Stimulated activated CD4-positive, alpha-beta T cell treated with anti-CD3 and anti-CD28 coated beads, Interleukin-2, amount 100 ng/mL, for 4 hours (primary cell): ENCODE data around the gene CTRB1.
"Not testable (repeated sequence)": the region's sequence is repeated elsewhere in the genome, so short reads cannot be mapped to it uniquely, and the experiment has no call there.

ENCODE experiments used
- DNase-seq: peaks from one replicate; pipeline ENCODE4 v3.0.0-alpha.2; 2020; ENCODE audit warnings: low read depth

CTRB1 gene

DNA sequence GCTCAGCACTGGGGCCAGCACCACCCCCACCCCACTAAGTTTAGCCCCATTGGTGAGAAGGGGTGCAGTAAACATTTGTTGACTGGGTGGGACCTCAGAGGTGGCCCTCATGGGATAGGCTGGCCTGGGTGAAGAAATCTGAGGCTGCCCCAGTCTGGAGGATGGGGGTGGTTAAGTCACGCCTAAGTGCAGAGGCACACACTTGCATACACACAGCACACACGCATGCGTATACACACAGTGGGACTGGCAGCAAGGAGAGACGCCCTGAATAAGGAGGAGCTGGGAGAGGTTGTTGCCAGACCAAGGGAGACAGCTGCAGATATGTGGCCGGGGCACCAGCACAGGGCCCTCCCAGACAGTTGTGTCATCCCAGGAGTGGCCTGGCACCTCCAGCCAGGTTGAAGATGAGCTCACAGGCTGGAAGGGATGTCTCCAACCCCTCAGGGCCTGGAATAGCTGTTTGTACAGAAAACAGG lies 35.6 kb downstream of the CTRB1 start:
- DNase-seq = no peak

DNA sequence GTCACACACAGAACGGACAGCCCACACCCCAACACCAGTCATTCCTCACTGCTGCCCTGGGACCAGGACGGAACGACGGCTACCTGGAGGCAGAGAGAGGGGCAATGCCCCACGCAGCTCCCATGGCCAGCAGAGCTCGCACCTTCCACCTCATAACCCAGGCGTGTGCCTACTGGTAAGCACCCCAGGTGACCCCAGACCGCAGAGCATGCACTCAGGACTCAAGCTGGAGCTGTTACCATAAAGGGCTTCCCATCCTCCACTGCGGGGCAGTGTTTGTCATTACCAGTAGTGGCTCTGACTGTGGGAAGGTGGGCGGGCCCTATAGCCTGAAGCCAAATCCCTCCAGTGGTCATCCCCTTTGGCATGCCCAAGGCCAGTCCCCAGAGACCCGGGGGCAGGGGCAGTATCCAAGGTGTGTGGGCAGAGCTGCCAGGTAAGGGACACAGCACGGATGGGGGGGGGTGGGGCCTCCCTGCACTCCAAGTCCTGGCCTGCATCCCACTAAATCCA lies 37.3 kb downstream of the CTRB1 start:
- DNase-seq = no peak

DNA sequence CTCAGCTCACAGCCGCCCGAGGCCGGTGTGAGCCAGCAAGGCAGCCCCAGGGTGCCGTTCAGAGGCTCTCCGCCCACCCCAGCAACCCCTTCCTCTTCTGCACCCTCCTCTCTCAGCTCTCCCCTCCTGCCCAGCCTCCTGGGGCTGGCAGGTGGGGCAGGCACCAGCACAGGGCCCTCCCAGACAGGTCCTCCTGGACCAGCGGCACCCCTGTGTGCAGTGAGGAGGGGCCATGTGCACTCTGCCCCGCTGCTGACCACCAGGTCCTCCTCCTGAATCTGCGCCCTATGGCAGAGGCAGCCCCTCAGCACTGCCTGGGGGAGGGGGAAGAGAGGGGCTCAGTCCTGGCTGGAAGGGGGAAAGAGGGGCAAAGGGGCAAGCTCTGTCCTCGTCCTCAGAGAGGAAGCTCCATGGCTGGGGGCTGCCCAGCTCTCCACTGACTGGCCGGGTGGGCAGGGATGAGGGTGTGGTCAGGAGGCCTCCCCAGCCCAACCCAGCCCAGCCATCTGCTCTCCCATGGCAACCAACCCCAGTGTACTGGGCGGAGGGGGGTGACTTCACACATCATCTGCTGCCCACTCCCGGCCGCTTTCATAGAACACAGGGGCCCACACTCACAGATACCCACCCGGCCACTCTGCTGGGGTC lies 38.0 kb downstream of the CTRB1 start:
- no peak for DNase-seq

DNA sequence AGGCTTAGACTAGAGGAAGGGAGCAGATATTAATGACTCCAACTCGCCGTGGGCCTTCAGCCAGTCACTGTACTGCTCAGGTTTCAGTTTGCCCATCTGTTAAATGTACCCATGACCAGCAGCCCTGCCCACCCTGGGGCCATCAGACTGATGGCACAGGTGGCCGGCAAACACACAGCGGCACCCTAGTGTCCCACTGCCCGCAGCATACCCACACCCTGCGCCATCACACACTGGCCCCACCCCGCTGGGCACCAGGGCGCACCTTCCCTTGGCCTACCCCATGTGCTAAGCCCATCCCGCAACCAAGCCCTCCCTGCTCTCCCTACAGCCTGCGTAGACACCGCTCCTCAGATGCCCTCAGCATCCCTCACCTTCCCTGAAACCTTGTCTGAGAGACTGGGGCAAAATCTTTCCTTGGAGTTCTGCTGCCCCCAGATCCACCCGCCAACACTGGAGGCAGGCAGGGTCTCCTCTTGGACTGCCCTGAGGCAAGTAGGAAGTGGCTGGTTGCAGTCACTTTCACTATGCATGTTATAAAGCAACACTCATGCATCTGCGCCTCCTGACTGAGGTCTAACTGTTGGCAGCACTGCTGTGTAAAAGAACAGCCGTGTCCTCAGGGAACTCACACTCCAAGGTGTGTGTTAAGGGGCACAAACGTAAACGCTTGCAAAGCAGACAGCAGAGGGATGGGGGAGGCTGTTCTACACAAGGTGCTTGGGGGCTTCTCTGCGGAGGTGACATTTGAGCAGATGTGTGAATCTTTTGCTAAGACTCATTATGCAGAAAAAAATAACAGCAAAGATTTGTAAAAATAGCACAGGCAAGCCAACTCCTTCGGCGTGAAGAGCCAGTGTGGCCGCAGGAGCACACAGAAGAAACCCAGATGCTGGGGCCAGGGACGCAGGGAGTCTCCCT lies 39.4 kb downstream of the CTRB1 start:
- no peak for DNase-seq

DNA sequence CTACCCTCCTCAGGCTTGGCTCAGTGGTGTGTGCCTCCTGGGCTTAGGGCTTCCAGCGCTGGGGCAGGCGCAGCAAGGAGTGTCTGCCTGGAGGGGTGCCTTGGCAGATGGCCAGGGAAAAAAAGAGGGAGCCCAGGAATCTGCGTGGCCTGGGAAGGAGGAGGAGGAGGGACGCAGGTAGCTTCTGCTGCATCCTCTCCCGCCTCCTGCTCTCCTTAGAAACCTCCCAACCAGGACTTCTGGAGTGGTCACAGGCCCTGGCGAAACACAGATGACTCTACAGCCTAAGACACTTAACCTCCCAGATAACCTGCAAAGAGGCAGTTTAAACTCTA lies 40.0 kb downstream of the CTRB1 start:
- no peak for DNase-seq

DNA sequence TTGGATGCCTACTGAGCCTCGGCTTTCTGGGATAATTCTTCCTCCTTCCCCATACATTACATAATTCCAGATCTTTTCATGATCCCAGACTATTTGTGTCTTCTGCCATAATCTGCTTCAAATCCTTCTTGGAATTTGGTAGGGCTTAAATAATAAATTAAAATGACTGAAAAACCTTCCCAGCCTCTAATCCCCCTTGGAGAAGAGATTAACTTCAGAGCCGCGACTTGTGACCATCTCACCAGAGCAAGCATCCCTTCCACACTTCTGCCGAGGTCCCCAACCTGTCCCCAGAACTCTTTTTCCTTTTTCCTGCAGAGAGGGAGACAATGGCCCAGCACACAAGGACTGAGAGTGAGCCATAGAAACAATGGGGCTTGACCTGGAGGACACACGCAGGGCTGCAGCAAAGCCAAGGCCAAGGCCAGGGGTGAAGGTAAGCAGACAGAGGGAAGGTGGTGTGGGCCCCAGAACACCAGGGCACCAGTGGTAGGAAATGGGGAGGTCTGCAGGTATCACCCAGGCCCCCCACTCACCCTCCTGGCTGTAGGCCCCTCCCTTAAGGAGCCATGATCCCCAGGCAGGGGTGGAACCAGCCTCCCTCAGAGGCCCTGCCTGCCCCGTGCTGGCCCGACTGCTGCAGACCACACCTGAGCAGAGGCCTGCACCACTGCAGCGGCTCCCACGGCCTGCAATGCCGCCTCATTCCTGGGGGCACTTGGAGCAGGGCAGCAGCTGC lies 42.2 kb downstream of the CTRB1 start:
- DNase-seq = no peak

DNA sequence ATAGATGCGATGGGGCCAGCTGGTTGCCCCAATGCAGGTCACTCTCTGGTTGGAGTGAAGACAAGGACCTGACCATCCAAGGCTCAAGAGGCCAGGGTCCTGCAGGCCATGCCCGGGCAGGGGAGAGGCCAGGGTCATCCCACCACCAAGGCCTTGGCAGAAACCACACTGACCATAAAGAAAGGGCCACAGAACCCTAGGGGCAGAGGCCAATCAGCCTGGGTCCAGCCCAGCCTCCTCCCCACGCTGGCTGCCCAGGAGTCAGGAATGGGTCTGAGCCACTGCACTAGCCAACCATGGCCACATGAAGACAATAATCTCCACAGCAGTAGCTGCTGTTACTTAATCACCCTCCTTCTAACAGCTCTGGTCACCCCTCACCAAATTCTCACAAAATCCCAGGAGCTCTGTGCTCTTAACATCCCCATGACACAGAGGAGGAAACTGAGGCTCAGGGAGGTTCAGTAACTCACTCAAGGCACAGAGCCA lies 42.8 kb downstream of the CTRB1 start:
- DNase-seq = no peak

DNA sequence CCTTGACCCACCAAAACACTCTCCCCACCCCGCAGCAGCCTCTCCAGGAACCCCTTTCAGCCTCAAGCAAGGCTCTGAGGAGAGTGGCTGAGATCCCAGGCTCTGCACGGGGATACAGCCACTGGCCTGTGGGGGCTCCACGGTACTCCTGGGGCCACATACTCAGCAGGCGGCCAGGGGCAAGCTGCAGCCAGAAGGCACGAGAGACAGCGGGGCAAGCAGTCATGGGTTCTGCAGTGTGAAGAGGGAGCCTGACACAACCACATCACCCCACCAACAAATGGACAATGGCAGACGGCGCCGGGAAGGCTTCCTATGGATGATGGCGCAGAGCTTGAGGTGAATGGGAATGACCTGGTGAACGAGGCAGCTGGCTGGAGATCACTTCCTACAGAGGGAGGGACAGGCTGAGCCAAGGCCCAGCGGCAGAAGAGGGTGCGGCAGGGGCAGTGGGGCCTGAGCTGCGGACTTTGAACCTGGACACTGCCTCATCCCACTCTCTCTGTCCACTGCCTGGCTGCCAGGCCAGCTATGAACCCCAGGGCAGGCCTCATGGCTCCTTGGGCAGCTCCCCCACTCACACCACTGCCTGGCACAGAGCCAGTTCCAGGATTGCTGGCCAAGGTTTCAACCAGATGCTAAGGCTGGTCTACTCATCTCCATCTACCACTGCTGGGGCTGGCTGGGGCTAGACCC lies 43.5 kb downstream of the CTRB1 start:
- no peak for DNase-seq

DNA sequence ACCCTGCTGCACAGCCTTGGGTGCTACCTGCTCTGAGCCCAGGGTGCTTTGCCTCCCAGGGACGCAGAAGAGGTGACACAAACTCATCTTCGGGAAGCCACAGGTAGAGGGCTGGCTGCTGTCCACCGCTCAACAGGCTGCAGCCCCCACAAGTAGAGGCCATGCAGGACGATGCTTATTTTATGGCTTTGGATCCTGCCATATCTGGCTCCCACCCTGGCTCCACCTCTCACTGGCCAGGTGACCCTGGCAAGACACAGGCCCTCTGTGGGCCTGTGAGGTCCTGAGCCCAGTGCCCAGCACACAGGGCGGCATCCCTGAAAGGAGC lies 44.0 kb downstream of the CTRB1 start:
- no peak for DNase-seq

DNA sequence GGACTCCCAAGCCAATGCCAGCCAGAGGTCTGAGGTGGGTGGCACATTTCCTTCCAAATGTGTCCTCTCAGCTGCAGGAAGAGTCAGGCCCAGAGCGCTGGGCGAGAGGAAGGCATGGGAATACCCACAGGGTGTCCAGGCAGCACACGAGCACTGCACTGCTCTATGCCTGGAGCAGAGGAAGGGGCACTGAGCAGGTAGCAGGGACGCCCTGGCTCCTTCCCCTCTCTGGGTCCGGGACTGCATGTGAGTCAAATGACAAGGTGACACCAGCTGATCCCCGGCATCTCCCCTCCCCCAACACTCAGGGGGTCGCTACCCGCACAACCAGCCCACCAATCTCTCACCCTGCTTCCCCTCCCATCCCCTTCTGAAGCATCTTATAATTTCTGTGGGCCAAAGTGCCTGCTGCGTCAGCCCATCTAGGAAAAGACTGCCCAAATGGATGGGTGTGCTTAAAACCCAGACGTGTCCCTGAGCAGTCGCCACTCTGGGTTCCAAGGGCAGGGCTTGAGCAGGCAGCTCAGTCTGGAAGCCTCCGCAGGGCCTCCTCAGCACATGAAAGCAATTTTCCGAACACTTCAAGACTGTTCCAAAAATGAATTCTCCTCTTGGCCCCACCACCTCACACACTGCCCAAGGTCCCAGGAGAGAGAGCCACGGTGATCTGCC lies 44.6 kb downstream of the CTRB1 start:
- no peak for DNase-seq

DNA sequence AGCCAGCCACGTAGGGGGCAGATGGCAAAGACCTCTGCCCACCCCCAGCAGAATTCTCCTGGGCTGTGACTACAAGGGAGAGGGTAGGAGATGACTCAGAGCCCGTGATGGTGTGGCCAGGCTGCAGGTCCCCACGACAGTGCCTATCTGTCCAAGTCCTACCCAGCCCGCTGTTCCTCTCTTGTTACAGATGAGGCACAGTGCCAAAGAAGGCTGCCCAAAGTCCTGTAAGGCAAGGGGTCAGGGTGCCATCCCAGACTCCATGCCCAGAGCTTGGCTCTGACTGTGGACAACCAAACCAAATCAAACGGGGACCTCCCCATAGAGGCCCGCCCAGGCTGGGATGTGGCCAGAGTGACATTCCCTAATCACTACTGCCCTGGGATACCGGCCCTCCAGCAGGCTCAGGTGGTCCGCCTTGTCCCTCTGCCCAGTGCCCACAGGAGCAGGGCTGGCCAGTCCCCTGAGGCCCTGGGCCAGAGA lies 45.2 kb downstream of the CTRB1 start:
- DNase-seq = no peak

DNA sequence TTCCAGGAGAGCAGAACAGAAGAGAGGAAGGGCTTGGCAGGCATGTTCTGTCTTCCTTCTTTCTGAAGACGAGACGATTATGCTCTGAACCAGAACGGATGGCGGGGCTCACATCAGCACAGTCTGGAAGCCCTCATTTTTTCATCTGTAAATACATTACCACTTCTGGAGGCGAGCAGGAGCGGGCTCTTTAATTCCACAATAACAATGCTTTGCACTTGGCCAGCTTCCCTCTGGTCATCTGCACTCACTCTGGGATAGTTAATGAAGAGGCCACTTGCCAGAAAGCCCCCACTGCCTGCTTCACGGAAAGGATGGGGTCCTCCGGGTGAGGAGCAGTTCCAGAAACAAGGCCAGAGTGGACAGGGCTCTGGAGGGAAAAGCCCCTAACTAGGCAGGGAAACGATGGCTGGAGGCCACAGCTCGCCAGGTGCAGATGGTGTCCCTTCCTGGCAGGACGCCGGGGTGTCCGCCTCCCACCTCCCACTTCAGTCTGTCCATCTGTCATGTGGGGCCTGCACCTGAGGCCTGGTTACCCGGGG lies 45.7 kb downstream of the CTRB1 start:
- DNase-seq = no peak

DNA sequence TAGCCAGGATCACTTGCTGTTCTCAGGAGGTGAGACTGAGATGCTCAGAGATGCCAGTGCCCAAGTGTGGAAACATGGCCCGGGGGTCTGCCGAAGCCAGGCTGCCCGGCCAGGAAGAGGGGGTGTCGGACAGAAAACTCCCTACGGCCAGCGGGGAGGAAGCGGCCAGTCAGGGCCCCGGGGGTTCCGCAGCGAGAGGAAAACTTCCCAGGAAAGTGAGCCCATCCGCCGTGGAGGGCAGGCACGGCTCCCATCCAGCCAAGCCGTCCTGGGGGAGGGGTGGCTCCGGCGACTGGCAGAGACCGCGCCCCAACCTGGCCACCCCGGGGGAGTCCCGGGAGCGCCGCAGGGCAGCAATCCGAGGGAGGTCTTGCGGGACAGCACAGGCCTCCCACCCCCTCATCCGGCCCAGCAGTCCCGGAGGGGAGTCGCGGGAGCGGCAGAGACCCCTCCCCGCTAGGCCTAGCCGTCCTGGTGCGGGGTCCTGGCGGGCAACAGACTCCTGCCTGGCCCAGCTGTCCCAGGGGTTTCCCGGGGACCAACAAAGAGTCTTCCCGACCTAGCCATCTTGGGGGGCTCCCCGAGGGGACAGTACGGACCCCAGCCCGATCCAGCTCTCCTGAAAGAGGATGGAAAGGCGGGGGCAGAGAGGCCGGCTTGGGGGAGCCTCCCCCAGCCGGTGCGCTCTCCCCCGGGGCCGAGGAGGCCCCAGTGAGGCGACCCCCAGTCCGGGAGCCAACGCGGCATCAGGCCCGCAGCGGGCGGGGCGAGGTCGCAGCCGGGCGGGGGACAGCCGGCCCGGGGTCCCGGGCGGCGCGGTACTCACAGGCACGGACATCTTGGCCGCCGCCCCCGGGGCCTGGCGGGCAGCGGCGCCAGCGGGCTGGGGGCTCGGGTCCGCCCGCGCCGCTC lies 46.5 kb downstream of the CTRB1 start:
- DNase-seq = no peak

DNA sequence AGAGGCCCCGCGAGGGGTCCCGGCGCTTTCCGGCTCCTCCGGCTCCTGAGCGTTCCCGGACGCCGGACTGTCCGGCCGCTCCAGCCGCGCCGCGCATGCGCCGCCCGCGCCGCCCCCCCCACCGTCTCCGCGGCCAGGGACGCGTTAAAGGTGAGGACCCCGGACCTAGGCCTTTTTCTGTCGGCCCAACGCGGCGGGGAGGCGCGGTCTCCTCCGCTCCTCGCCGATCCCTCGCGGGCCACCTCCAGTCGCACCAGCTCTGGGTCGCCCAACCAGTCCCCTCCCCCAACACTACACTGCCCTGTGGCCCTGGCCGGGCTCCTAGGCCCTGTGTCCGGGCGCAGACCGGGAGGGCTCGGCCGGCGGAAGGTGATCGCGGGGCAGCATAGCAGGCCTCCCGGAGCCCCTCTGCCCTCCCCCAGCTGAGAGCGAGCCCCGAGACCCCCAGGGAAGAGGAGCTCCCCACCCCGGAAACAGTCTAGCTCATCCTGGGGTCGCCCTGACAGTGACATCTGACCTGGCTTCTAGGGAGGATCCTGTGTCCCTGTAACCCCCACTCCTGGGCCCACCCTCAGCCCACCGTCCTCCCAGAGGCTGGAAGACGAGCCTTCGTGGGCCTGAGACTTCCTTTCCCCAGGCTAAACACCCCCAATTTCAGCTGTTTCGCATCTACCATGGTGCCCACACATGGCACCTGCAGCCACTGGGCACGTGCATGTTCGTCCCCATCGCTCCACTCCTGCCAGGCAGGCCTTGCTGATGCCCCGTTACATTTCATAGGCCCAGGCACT lies 47.3 kb downstream of the CTRB1 start:
- no peak for DNase-seq

DNA sequence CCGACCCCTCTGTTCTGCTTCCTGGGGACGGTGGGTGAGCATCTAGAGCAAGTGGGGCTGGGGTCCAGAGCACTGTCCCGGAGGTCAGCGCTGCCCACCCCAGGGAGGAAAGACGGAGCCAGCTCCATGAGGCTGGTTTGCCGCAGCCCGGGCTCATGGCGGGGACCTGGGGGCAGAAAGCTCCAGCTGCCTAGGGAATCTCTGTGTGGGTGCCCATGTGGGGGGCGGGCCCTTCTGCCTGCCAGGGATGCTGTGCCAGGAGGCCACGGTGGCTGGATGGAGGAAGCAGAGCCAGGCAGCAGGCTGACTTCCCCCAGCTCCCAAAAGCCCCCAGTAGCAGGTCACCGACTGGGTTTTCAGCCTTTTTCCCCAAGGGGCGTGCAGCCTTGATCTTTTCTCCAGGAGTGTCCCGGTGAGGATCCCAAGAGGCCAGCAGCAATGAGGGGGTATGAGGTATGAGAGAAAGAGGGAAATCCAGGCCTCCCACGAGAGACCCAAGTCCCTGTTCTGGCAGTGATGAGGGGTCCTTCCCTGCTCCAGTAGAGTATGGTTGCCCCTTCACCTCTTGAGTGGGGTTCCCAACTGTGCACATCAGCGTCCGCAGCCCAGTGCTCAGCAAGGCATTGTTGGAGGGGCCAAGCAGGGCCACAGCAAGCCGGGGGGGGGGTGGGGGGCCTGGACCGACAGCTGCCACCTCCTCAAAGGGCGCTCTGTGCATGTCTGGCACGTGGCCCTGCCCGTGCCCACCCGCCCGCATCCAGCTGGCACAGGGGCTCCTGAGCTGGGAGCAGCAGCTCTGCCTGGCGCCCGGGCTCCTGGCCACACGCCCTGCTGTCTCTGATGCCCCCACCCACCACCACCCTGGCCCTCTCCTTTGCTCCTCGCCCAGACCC lies 48.2 kb downstream of the CTRB1 start:
- no peak for DNase-seq

DNA sequence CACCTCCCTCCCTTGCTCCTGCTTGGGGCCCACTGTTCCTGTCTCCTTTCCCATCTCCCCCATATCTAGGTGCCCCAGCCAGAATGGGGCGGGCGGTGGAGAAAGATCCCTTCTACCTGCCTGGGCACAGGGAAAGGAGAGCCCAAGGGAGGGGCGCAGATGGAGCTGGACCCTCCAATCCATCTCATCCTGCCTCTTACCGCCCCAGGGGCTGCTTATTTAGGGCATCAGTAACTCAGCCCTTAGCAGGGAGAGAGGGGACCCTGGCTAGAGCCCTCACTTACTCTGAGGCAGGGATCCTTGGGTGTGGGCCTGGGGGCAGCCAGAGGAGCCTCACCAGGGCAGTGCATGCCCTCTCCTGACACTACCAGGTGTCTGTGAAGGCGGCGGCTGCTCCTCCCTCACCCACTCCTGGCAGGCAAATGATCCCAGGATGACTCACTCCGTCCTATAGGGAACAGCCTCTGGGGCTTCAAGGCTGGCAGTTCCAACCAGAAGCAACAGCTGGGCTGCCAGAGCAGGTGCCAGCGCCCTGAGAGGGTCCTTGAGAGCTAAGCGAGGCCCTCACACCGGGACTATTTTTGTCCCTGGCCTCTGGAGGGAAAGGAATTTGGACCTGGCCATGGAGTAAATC lies 49.0 kb downstream of the CTRB1 start:
- DNase-seq = no peak

DNA sequence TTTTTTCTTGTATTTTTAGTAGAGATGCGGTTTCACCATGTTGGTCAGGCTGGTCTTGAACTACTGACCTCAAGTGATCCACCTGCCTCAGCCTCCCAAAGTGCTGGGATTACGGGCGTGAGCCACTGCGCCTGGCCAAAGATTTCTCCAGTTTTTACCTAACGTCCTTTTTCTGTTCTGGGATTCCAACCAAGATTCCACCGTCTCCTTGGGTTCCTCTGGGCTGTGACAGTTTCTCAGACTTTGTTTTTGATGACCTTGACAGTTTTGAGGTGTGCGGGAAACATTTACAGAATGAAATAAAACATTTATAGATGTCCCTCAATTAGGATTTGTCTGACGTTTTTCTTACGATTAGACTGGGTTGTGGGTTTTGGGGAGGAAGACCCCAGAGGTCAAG lies 50.6 kb downstream of the CTRB1 start:
- not testable (repeated sequence) for DNase-seq
